A549 (cell line): ENCODE data around the gene BEND7.

Source experiments
- HDAC2 ChIP-seq: fragments of 200-600 bp; sonication (generic); IDR thresholded peaks from 2 replicates; pipeline ENCODE4 v1.6.1; 2016
- JUN ChIP-seq, 2 experiments: fragments of >200 bp; sonication (Bioruptor Twin); formaldehyde crosslinking; IDR thresholded peaks; 2 replicates in 1 of 2; 3 replicates in 1 of 2; pipeline ENCODE4 v1.6.1; 2016 to 2017
- ZC3H11A ChIP-seq: fragments of 450-650 bp; IDR thresholded peaks from 2 replicates; pipeline ENCODE4 v1.6.1; 2014; ENCODE audit warnings: antibody characterized with exemption, mild to moderate bottlenecking
- TF ChIP-seq, protein P1 (sequence below): fragments of >200 bp; sonication (Bioruptor Twin); formaldehyde crosslinking; IDR thresholded peaks from 3 replicates; pipeline ENCODE4 v1.5.1; 2016
- TF ChIP-seq, protein P2 (sequence below): IDR thresholded peaks from 2 replicates; pipeline ENCODE4 v1.6.1; 2012
- TF ChIP-seq, protein P3 (sequence below): fragments of 200-600 bp; sonication (generic); IDR thresholded peaks from 2 replicates; pipeline ENCODE4 v1.6.1; 2016; ENCODE audit warnings: antibody characterized with exemption, mild to moderate bottlenecking, moderate library complexity

DNA sequence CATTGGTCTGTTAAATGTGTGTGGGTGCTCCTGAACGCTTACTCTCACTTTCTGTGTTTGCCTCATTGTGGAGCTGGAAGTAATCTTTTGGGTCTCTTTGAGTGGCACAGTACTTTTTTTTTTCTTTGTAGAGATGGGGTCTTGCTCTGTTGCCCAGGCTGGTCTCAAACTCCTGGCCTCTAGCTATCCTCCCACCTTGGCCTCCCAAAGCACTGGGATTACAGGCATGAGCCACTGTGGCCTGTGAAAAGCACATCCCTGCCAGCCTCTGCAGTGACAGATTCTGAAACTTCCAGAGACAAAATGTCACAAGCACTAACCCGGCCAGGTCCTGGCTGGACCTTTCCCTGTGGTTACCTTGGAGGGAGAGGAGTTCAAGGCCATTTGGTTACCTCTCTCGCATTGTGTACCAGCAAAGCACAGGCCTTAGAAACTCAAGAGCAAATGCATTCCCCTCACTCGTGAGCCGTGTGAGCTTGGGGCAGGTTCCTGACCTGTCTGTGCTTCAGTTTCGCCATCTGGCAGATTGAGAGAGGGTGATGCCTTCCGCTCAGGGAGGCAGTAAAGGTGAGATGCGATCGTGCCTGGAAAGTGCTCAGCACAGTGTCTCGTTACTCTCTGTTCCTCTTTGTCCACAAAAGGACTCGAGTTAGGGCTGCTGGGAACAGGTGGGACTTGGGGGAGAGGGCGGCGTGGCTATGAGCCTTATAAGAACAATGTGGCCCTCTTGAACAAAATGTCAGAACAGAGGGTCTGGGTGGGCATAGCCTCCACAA lies 108.1 kb downstream of the BEND7 start:
- TF ChIP-seq HDAC2 = no peak
- TF ChIP-seq, protein P1, sequence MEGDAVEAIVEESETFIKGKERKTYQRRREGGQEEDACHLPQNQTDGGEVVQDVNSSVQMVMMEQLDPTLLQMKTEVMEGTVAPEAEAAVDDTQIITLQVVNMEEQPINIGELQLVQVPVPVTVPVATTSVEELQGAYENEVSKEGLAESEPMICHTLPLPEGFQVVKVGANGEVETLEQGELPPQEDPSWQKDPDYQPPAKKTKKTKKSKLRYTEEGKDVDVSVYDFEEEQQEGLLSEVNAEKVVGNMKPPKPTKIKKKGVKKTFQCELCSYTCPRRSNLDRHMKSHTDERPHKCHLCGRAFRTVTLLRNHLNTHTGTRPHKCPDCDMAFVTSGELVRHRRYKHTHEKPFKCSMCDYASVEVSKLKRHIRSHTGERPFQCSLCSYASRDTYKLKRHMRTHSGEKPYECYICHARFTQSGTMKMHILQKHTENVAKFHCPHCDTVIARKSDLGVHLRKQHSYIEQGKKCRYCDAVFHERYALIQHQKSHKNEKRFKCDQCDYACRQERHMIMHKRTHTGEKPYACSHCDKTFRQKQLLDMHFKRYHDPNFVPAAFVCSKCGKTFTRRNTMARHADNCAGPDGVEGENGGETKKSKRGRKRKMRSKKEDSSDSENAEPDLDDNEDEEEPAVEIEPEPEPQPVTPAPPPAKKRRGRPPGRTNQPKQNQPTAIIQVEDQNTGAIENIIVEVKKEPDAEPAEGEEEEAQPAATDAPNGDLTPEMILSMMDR = no peak
- TF ChIP-seq, protein P2, sequence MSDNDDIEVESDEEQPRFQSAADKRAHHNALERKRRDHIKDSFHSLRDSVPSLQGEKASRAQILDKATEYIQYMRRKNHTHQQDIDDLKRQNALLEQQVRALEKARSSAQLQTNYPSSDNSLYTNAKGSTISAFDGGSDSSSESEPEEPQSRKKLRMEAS = no peak
- TF ChIP-seq ZC3H11A = no peak
- TF ChIP-seq JUN (IDR thresholded peaks at IDR 0.05) = no peak
- TF ChIP-seq, protein P3, sequence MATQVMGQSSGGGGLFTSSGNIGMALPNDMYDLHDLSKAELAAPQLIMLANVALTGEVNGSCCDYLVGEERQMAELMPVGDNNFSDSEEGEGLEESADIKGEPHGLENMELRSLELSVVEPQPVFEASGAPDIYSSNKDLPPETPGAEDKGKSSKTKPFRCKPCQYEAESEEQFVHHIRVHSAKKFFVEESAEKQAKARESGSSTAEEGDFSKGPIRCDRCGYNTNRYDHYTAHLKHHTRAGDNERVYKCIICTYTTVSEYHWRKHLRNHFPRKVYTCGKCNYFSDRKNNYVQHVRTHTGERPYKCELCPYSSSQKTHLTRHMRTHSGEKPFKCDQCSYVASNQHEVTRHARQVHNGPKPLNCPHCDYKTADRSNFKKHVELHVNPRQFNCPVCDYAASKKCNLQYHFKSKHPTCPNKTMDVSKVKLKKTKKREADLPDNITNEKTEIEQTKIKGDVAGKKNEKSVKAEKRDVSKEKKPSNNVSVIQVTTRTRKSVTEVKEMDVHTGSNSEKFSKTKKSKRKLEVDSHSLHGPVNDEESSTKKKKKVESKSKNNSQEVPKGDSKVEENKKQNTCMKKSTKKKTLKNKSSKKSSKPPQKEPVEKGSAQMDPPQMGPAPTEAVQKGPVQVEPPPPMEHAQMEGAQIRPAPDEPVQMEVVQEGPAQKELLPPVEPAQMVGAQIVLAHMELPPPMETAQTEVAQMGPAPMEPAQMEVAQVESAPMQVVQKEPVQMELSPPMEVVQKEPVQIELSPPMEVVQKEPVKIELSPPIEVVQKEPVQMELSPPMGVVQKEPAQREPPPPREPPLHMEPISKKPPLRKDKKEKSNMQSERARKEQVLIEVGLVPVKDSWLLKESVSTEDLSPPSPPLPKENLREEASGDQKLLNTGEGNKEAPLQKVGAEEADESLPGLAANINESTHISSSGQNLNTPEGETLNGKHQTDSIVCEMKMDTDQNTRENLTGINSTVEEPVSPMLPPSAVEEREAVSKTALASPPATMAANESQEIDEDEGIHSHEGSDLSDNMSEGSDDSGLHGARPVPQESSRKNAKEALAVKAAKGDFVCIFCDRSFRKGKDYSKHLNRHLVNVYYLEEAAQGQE = no peak
